IPS-18a (cell line): ENCODE measurements around the gene SLC4A9.
"Not testable (repeated sequence)": the region's sequence is repeated elsewhere in the genome, so short reads cannot be mapped to it uniquely, and the experiment has no call there.

Experiments
- H3K27ac ChIP-seq: one replicate; pipeline ENCODE4 v1.5.1; 2013; ENCODE audit warnings: low read length
- H3K27me3 ChIP-seq: one replicate; pipeline ENCODE4 v1.6.1; 2013; ENCODE audit warnings: mild to moderate bottlenecking, low read length; ENCODE audit not compliant: control insufficient read depth, insufficient read depth
- H3K36me3 ChIP-seq: one replicate; pipeline ENCODE4 v1.6.1; 2013; ENCODE audit warnings: low read depth, low read length; ENCODE audit not compliant: control insufficient read depth
- H3K4me1 ChIP-seq: one replicate; pipeline ENCODE4 v1.6.1; 2013; ENCODE audit warnings: low read depth, low read length; ENCODE audit not compliant: control insufficient read depth
- H3K4me3 ChIP-seq: one replicate; pipeline ENCODE4 v1.5.1; 2013; ENCODE audit warnings: low read length
- H3K9ac ChIP-seq: one replicate; pipeline ENCODE4 v1.6.1; 2013; ENCODE audit warnings: mild to moderate bottlenecking, low read length, moderate library complexity
- H3K9me3 ChIP-seq: one replicate; pipeline ENCODE4 v1.6.1; 2013; ENCODE audit warnings: low read depth, low read length; ENCODE audit not compliant: control insufficient read depth

Gene SLC4A9

GRCh38 chr5:140340605-140341121 is 19.3 kb upstream of the SLC4A9 start:
- Histone ChIP-seq H3K4me3 (no peak overlapping the region), H3K9me3 (no peaks in the 10 kb centered on the region), H3K27ac (no peak overlapping the region), H3K27me3 (peaks cover 10% of the 10 kb centered on the region), H3K36me3 (no peaks in the 10 kb centered on the region), H3K9ac (no peak overlapping the region), H3K4me1 (peaks cover 4% of the 10 kb centered on the region)

GRCh38 chr5:140341591-140341990 is 18.4 kb upstream of the SLC4A9 start:
- H3K4me3 ChIP-seq, result no peak overlapping the region
- H3K9me3 ChIP-seq, result no peaks in the 10 kb centered on the region
- H3K27ac ChIP-seq, result no peak overlapping the region
- H3K27me3 ChIP-seq, result peaks cover 13% of the 10 kb centered on the region
- peaks cover 5% of the 10 kb centered on the region for H3K4me1 ChIP-seq
- no peaks in the 10 kb centered on the region for H3K36me3 ChIP-seq
- no peak overlapping the region for H3K9ac ChIP-seq

GRCh38 chr5:140342287-140342686 is 17.7 kb upstream of the SLC4A9 start:
- H3K36me3 ChIP-seq, result no peaks in the 10 kb centered on the region
- H3K9ac ChIP-seq, result no peak overlapping the region
- no peaks in the 10 kb centered on the region for H3K9me3 ChIP-seq
- no peak overlapping the region for H3K27ac ChIP-seq
- peaks cover 5% of the 10 kb centered on the region for H3K4me1 ChIP-seq
- no peak overlapping the region for H3K4me3 ChIP-seq
- peaks cover 14% of the 10 kb centered on the region for H3K27me3 ChIP-seq

- Histone ChIP-seq H3K9me3 (no peaks in the 10 kb centered on the region), H3K36me3 (no peaks in the 10 kb centered on the region), H3K27me3 (peaks cover 20% of the 10 kb centered on the region), H3K9ac (no peak overlapping the region), H3K27ac (no peak overlapping the region), H3K4me3 (no peak overlapping the region), H3K4me1 (peaks cover 5% of the 10 kb centered on the region)
Measured at GRCh38 chr5:140342896-140343295, 17.1 kb upstream of the SLC4A9 start.

- not testable (repeated sequence) for H3K4me1 ChIP-seq, H3K27ac ChIP-seq, H3K9ac ChIP-seq, H3K4me3 ChIP-seq, H3K9me3 ChIP-seq, H3K36me3 ChIP-seq
- H3K27me3 ChIP-seq, result peaks cover 21% of the 10 kb centered on the region
Measured at GRCh38 chr5:140343849-140344248, 16.1 kb upstream of the SLC4A9 start.

GRCh38 chr5:140344683-140345423 is 15.1 kb upstream of the SLC4A9 start:
- Histone ChIP-seq H3K9me3 (no peaks in the 10 kb centered on the region), H3K4me1 (peaks cover 5% of the 10 kb centered on the region), H3K9ac (no peak overlapping the region), H3K27ac (no peak overlapping the region), H3K36me3 (no peaks in the 10 kb centered on the region), H3K27me3 (peaks cover 21% of the 10 kb centered on the region), H3K4me3 (no peak overlapping the region)

GRCh38 chr5:140345919-140346347 is 14.1 kb upstream of the SLC4A9 start:
- H3K36me3 ChIP-seq, result no peaks in the 10 kb centered on the region
- H3K4me1 ChIP-seq, result peaks cover 5% of the 10 kb centered on the region
- H3K9me3 ChIP-seq, result no peaks in the 10 kb centered on the region
- H3K4me3 ChIP-seq, result peak overlapping the region; percentile 65
- no peak overlapping the region for H3K27ac ChIP-seq
- H3K27me3 ChIP-seq, result peaks cover 21% of the 10 kb centered on the region
- H3K9ac ChIP-seq, result peak overlapping the region; percentile 31

GRCh38 chr5:140346348-140347221 is 13.4 kb upstream of the SLC4A9 start, which contains the start of gene HBEGF:
Gene HBEGF (minus strand): TSS chr5:140346603. CDS start chr5:140346328, 275 bp downstream.
- Histone ChIP-seq H3K36me3 (no peaks in the 10 kb centered on the region), H3K4me1 (peaks cover 5% of the 10 kb centered on the region), H3K9me3 (no peaks in the 10 kb centered on the region)

GRCh38 chr5:140347360-140347759 is 12.6 kb upstream of the SLC4A9 start:
- H3K9ac ChIP-seq, result no peak overlapping the region
- no peak overlapping the region for H3K27ac ChIP-seq
- H3K36me3 ChIP-seq, result no peaks in the 10 kb centered on the region
- H3K4me1 ChIP-seq, result peaks cover 5% of the 10 kb centered on the region
- peaks cover 21% of the 10 kb centered on the region for H3K27me3 ChIP-seq
- no peak overlapping the region for H3K4me3 ChIP-seq
- H3K9me3 ChIP-seq, result no peaks in the 10 kb centered on the region

More at GRCh38 chr5:140346348-140347221, 13.4 kb upstream of the SLC4A9 start, which contains the start of gene HBEGF:
- Histone ChIP-seq H3K27ac (no peak within 1 kb of the TSS), H3K9ac (peak within 1 kb of the TSS; percentile 31), H3K4me3 (peak within 1 kb of the TSS; percentile 65), H3K27me3 (peaks cover 21% of the 10 kb centered on the region)

- H3K36me3 ChIP-seq, result no peaks in the 10 kb centered on the region
- H3K27me3 ChIP-seq, result peaks cover 21% of the 10 kb centered on the region
- no peak overlapping the region for H3K9ac ChIP-seq
- no peak overlapping the region for H3K4me3 ChIP-seq
- H3K9me3 ChIP-seq, result no peaks in the 10 kb centered on the region
- no peak overlapping the region for H3K27ac ChIP-seq
- H3K4me1 ChIP-seq, result peaks cover 5% of the 10 kb centered on the region
Measured at GRCh38 chr5:140348104-140348503, 11.9 kb upstream of the SLC4A9 start.

GRCh38 chr5:140349244-140349643 is 10.8 kb upstream of the SLC4A9 start:
- Histone ChIP-seq H3K9me3 (no peaks in the 10 kb centered on the region), H3K27me3 (peaks cover 21% of the 10 kb centered on the region), H3K9ac (no peak overlapping the region), H3K36me3 (no peaks in the 10 kb centered on the region), H3K4me3 (no peak overlapping the region), H3K4me1 (peaks cover 5% of the 10 kb centered on the region), H3K27ac (no peak overlapping the region)
